Spleen (tissue), 11 donors: ENCODE results near the gene NUFIP2. TPM values are rescaled to one million over a fixed set of nuclear protein-coding genes. Genes with fewer than 3 reads are reported as not detected.

Experiments used
- DNase-seq: peaks from one replicate; pipeline ENCODE4 v3.0.0-alpha.2; 2020
- H3K27ac ChIP-seq, 8 donors: fragments of 200-600 bp; sonication (generic) in 7 of 8; 1 replicate in 4 of 8; 2 replicates in 4 of 8; pipeline versions ENCODE4 v1.5.0 to v1.8.0; 2016 to 2021; ENCODE audit warnings: inconsistent platforms in 4 of 8, mild to moderate bottlenecking in 4 of 8, moderate library complexity in 1 of 8
- H3K27me3 ChIP-seq, 7 donors: fragments of 200-600 bp; sonication (generic) in 6 of 7; replicated peaks in 1 of 7; 1 replicate in 4 of 7; 2 replicates in 3 of 7; pipeline versions ENCODE4 v1.5.0 to v1.8.0; 2016 to 2021; ENCODE audit warnings: inconsistent platforms in 3 of 7, mild to moderate bottlenecking in 1 of 7
- H3K36me3 ChIP-seq, 6 donors: fragments of 200-600 bp; sonication (generic) in 5 of 6; 1 replicate in 4 of 6; 2 replicates in 2 of 6; pipeline versions ENCODE4 v1.5.0 to v1.8.0; 2016 to 2021; ENCODE audit warnings: inconsistent platforms in 2 of 6
- H3K4me1 ChIP-seq, 6 donors: fragments of 200-600 bp; sonication (generic) in 5 of 6; 1 replicate in 3 of 6; 2 replicates in 3 of 6; pipeline versions ENCODE4 v1.5.0 to v1.8.0; 2016 to 2021; ENCODE audit warnings: inconsistent platforms in 3 of 6
- H3K4me3 ChIP-seq, 8 donors: fragments of 200-600 bp; sonication (generic) in 7 of 8; 1 replicate in 4 of 8; 2 replicates in 4 of 8; pipeline versions ENCODE4 v1.5.0 to v1.8.0; 2016 to 2021; ENCODE audit warnings: inconsistent platforms in 4 of 8, mild to moderate bottlenecking in 4 of 8, moderate library complexity in 2 of 8
- H3K9me3 ChIP-seq, 8 donors: fragments of 200-600 bp; sonication (generic) in 7 of 8; 1 replicate in 4 of 8; 2 replicates in 4 of 8; pipeline versions ENCODE4 v1.5.0 to v1.8.0; 2016 to 2021; ENCODE audit warnings: inconsistent platforms in 4 of 8
- CTCF ChIP-seq, 11 experiments: fragments of 200-600 bp in 7 of 11; fragments of 450-650 bp in 4 of 11; sonication (generic) in 4 of 11; IDR thresholded peaks in 8 of 11; conservative IDR thresholded peaks in 3 of 11; 1 replicate in 7 of 11; 2 replicates in 4 of 11; pipeline versions ENCODE4 v1.4.0 to v1.8.0; 2016 to 2021; ENCODE audit warnings: antibody characterized with exemption in 11 of 11, inconsistent platforms in 4 of 11, mild to moderate bottlenecking in 1 of 11
- POLR2A ChIP-seq, 3 donors: fragments of 450-650 bp; IDR thresholded peaks; one replicate each; pipeline ENCODE4 v1.5.1; 2017; ENCODE audit warnings: antibody characterized with exemption in 3 of 3, mild to moderate bottlenecking in 1 of 3
- POLR2AphosphoS5 ChIP-seq, 3 donors: sonication (generic); formaldehyde crosslinking; IDR thresholded peaks; one replicate each; pipeline ENCODE4 v1.5.1; 2017; ENCODE audit warnings: antibody characterized with exemption in 3 of 3
- WGBS, 5 donors: extraction: QIAGEN DNeasy Blood & Tissue Kit in 3 of 5; methylation state at CpG; one replicate each; pipeline versions ENCODE4 v1.1.5 to v1.1.7; 2013 to 2018; 5-methylcytosine and 5-hydroxymethylcytosine counted together
- intact Hi-C: fragments of 100-400 bp; cut with DNase I; formaldehyde crosslinking; loops from one replicate; pipeline ENCODE4 v1.15.0; 2023; ENCODE audit warnings: low total_unique reads
- polyA plus RNA-seq, 3 donors: library from polyadenylated mRNA; stranded (reverse); fragments of 200-250 nt; gene quantifications; one replicate each; pipeline ENCODE4 v1.2.1, GENCODE V29; 2013
- total RNA-seq, 7 donors: library from RNA; depleted of rRNA in 3 of 7; stranded (reverse); fragments of >200 nt in 3 of 7; fragmentation: NEBNext Ultra II Directional in 4 of 7; extraction: Animal tissue kit (Norgen Biotek cat#: 25700) in 4 of 7; gene quantifications; one replicate each; pipeline versions ENCODE4 v1.1.0 to v1.2.1, GENCODE V29; 2016 to 2021
- donor health status: healthy with polysubstance abuse.
- donor health status: DM: no; HTN: no; CAD: no; lungs with moderate emphysema.
- donor health status: DM: no; HTN: no; CAD: no.
- donor health status: Bipolar disorder and iron deficiency.
- donor health status: healthy.
- donor health status: DM: no; HTN: no; CAD: no.
- donor health status: DM: yes; HTN: yes; CAD: no.

NUFIP2 gene
- total and polyA plus RNA-seq, 10 donors, result 8.7 to 68.4 (median 54.9) TPM

GRCh38 chr17:29209073-29209472 lies 84.9 kb downstream of the NUFIP2 start:
- no peaks in the 10 kb centered on the region for H3K4me1 ChIP-seq
- no peaks in the 10 kb centered on the region for H3K36me3 ChIP-seq
- intact Hi-C loops, result no loop called here
- TF ChIP-seq POLR2AphosphoS5 (IDR thresholded peaks at IDR 0.05), result no peak
- TF ChIP-seq CTCF (IDR thresholded peaks at IDR 0.05 in 8 of 11, conservative IDR thresholded peaks at IDR 0.05 in 3 of 11), result no peak
- TF ChIP-seq POLR2A (IDR thresholded peaks at IDR 0.05), result no peak
- no peak overlapping the region for H3K27ac ChIP-seq
- no peaks in the 10 kb centered on the region for H3K9me3 ChIP-seq
- H3K27me3 ChIP-seq, result peaks cover 0 to 5% (median 0%) of the 10 kb centered on the region in 7 donors
- no peak for DNase-seq
- no peak overlapping the region for H3K4me3 ChIP-seq
- WGBS, 5 donors, result 85 to 94% (median 91%) methylated on average over 4 to 5 of the region's 5 CpGs

GRCh38 chr17:29207975-29208374 lies 86.0 kb downstream of the NUFIP2 start:
- Histone ChIP-seq H3K36me3 (no peaks in the 10 kb centered on the region), H3K4me3 (no peak overlapping the region), H3K9me3 (no peaks in the 10 kb centered on the region), H3K4me1 (no peaks in the 10 kb centered on the region), H3K27me3 (peaks cover 0 to 5% (median 0%) of the 10 kb centered on the region in 7 donors), H3K27ac (no peak overlapping the region)
- WGBS, 5 donors, result 68 to 87% (median 81%) methylated on average over 2 of the region's 2 CpGs
- TF ChIP-seq CTCF (IDR thresholded peaks at IDR 0.05 in 8 of 11, conservative IDR thresholded peaks at IDR 0.05 in 3 of 11), result no peak
- TF ChIP-seq POLR2A (IDR thresholded peaks at IDR 0.05), result no peak
- no peak for TF ChIP-seq POLR2AphosphoS5 (IDR thresholded peaks at IDR 0.05)
- no peak for DNase-seq
- intact Hi-C loops, result no loop called here

Other genes with a start within 250 kb of the NUFIP2 start
- gene MYO18A, start 113.8 kb downstream of the NUFIP2 start, total RNA-seq, result 100 to 1,000 TPM in 2 of 7 donors, 10 to 100 TPM in 5; 57.6 to 114 (median 85.5) TPM
- gene MYO18A, start 113.8 kb downstream of the NUFIP2 start, polyA plus RNA-seq, result 10 to 100 TPM; 24.2 to 55.0 (median 44.5) TPM
- not detected for gene CRYBA1, start 47.3 kb downstream of the NUFIP2 start, total RNA-seq
- not detected for gene CRYBA1, start 47.3 kb downstream of the NUFIP2 start, polyA plus RNA-seq
- gene TAOK1, start 96.2 kb upstream of the NUFIP2 start, total RNA-seq, result 10 to 100 TPM; 55.1 to 88.5 (median 67.3) TPM
- gene TAOK1, start 96.2 kb upstream of the NUFIP2 start, polyA plus RNA-seq, result 1 to 10 TPM; 5.1 to 6.2 (median 5.3) TPM